ENCODE measurements around the gene MT1A. TPM values are rescaled to one million over a fixed set of nuclear protein-coding genes. Genes with fewer than 3 reads are reported as not detected.

MT1A gene
- total and polyA plus RNA-seq, 2 donors (not counting 3 experiments of a cell fraction or from before 2014, with no cell fraction given): 6.5 to 8.4 TPM

GRCh38 chr16:56613706-56614105, 24.8 kb upstream of the MT1A start:
- Histone ChIP-seq H3K9me3 (replicated peaks; ENCODE audit: control insufficient read depth, insufficient read depth, low read length) (no peaks in the 10 kb centered on the region), H3K79me2 (ENCODE audit: control insufficient read depth, insufficient read depth, low read length) (peaks cover 25% of the 10 kb centered on the region), H3K9me1 (replicated peaks; ENCODE audit: control insufficient read depth, extremely low read depth, insufficient read depth, low read length) (no peaks in the 10 kb centered on the region), H3K4me2 (ENCODE audit: insufficient read depth, low read length) (peak overlapping the region; percentile 74), H3K4me3 (replicated peaks in 1 of 3; ENCODE audit: insufficient read depth in 1 of 3, low read depth in 1 of 3, low read length in 3 of 3) (peak overlapping the region in 1 of 3 experiments; percentile 55), H3K27me3 (ENCODE audit: control insufficient read depth in 2 of 2, insufficient read depth in 2 of 2, low read length in 2 of 2) (no peaks in the 10 kb centered on the region), H3K4me1 (ENCODE audit: control insufficient read depth, extremely low read depth, insufficient read depth, low read length) (peaks cover 76% of the 10 kb centered on the region), H3K9ac (replicated peaks; ENCODE audit: extremely low read depth, insufficient read depth, low read length) (no peak overlapping the region), H2AFZ (ENCODE audit: low read depth, low read length) (no peak overlapping the region), H3K27ac (ENCODE audit: insufficient read depth, low read depth, low read length) (peak overlapping the region; percentile 80), H4K20me1 (replicated peaks; ENCODE audit: control insufficient read depth, extremely low read depth, insufficient read depth, low read length) (no peaks in the 10 kb centered on the region), H3K36me3 (ENCODE audit: control insufficient read depth in 2 of 2, extremely low read depth in 1 of 2, insufficient read depth in 2 of 2, low read length in 2 of 2) (no peaks in the 10 kb centered on the region)
- POLR2A ChIA-PET: interaction anchor here (1.5 kb wide), 1 partner anchor 12 kb away, joined by 4 read pairs; the partner anchor contains the start of gene MT1E
- TF ChIP-seq JUN (IDR thresholded peaks at IDR 0.05; ENCODE audit: borderline replicate concordance, insufficient read depth, insufficient read length, low read depth) (no peak), MYC (IDR thresholded peaks at IDR 0.05; ENCODE audit: low read depth, low read length) (no peak), MAX (IDR thresholded peaks at IDR 0.05; ENCODE audit: insufficient read depth, insufficient read length) (no peak), POLR2AphosphoS5 (IDR thresholded peaks at IDR 0.05; ENCODE audit: insufficient read depth, low read depth, low read length) (no peak), POLR2A (IDR thresholded peaks at IDR 0.05; ENCODE audit: low read depth, low read length) (no peak), FOS (IDR thresholded peaks at IDR 0.05; ENCODE audit: borderline replicate concordance, insufficient read depth, low read length) (no peak), EZH2 (IDR thresholded peaks at IDR 0.05; ENCODE audit: borderline replicate concordance, low read depth, low read length, severe bottlenecking) (no peak), GATA2 (IDR thresholded peaks at IDR 0.05; ENCODE audit: insufficient read depth, insufficient read length, low read depth, low read length) (no peak)
- TF ChIP-seq, protein P1, sequence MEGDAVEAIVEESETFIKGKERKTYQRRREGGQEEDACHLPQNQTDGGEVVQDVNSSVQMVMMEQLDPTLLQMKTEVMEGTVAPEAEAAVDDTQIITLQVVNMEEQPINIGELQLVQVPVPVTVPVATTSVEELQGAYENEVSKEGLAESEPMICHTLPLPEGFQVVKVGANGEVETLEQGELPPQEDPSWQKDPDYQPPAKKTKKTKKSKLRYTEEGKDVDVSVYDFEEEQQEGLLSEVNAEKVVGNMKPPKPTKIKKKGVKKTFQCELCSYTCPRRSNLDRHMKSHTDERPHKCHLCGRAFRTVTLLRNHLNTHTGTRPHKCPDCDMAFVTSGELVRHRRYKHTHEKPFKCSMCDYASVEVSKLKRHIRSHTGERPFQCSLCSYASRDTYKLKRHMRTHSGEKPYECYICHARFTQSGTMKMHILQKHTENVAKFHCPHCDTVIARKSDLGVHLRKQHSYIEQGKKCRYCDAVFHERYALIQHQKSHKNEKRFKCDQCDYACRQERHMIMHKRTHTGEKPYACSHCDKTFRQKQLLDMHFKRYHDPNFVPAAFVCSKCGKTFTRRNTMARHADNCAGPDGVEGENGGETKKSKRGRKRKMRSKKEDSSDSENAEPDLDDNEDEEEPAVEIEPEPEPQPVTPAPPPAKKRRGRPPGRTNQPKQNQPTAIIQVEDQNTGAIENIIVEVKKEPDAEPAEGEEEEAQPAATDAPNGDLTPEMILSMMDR (IDR thresholded peaks at IDR 0.05; ENCODE audit: extremely low read depth in 1 of 2, insufficient read depth in 1 of 2, low read depth in 1 of 2, low read length in 2 of 2): no peak
- dilution Hi-C loops (cut with MboI; ENCODE audit: extremely low pct_ligation_motif_present, low sequenced_read_pairs) (no loop called here), intact Hi-C loops (cut with micrococcal nuclease) (no loop called here)
- no peak for FAIRE-seq
- CTCF ChIA-PET: interaction anchor here (1.5 to 2.6 kb wide), 3 partner anchors 12 to 89 kb away, joined by 3 to 8 read pairs (median 6); partner anchors contain the start of gene MT1E
- no peak for DNase-seq (ENCODE audit: low read depth, low spot score)
- no TSS peak for BruUV-seq (replicated peaks)
